SK-N-SH (cell line): Measurements from ENCODE around the gene BAIAP2L2. TPM values are rescaled to one million over a fixed set of nuclear protein-coding genes. Genes with fewer than 3 reads are reported as not detected.

Experiments used
- CTCF ChIA-PET: fragments of 300-600, 350-600 bp; formaldehyde crosslinking; extraction: SDS; loops from one replicate; lab custom pipeline; 2021; lab: Yijun Ruan, JAX
- POLR2A ChIA-PET: fragments of 350-600 bp; sonication (Branson Sonifier 250); formaldehyde crosslinking; extraction: SDS; loops from one replicate; lab custom pipeline; 2020; ENCODE audit warnings: antibody characterized with exemption, inconsistent platforms; lab: Yijun Ruan, JAX
- DNase-seq: peaks from one replicate; pipeline ENCODE4 v3.0.0; 2012
- H2AFZ ChIP-seq: fragments of 200-600 bp; sonication (generic); 2 replicates; pipeline ENCODE4 v1.8.1; 2016; ENCODE audit warnings: antibody characterized with exemption, mild to moderate bottlenecking, low read depth
- H3F3A ChIP-seq: fragments of 200-600 bp; sonication (generic); replicated peaks from 2 replicates; pipeline ENCODE3; 2016; ENCODE audit warnings: antibody characterized with exemption, mild to moderate bottlenecking; ENCODE audit not compliant: insufficient read depth
- H3K27ac ChIP-seq, 2 experiments: fragments of 200-500 bp in 1 of 2; fragments of 200-600 bp in 1 of 2; sonication (Bioruptor generic) in 1 of 2; sonication (generic), shearing (Covaris generic) in 1 of 2; 2 replicates each; pipeline versions ENCODE4 v1.5.1 to v1.6.1; 2014 to 2016; ENCODE audit warnings: low read depth in 2 of 2, inconsistent platforms in 1 of 2, low read length in 1 of 2, mild to moderate bottlenecking in 1 of 2, mixed read lengths in 1 of 2
- H3K27me3 ChIP-seq: fragments of 200-600 bp; sonication (generic), shearing (Covaris generic); 2 replicates; pipeline ENCODE4 v1.6.1; 2016; ENCODE audit warnings: mixed run types; ENCODE audit not compliant: insufficient read depth
- H3K36me3 ChIP-seq, 2 experiments: fragments of 200-500 bp in 1 of 2; fragments of 200-600 bp in 1 of 2; sonication (Bioruptor generic) in 1 of 2; sonication (generic) in 1 of 2; replicated peaks in 1 of 2; 2 replicates each; pipeline versions ENCODE3 to v1.5.1; 2014 to 2016; ENCODE audit warnings: low read length in 1 of 2, mild to moderate bottlenecking in 1 of 2; ENCODE audit not compliant: insufficient read depth in 2 of 2, control insufficient read depth in 1 of 2
- H3K4me1 ChIP-seq, 2 experiments: fragments of 200-500 bp in 1 of 2; fragments of 200-600 bp in 1 of 2; sonication (Bioruptor generic) in 1 of 2; sonication (generic), shearing (Covaris generic) in 1 of 2; 2 replicates each; pipeline versions ENCODE4 v1.5.1 to v1.6.1; 2014 to 2016; ENCODE audit warnings: low read depth in 1 of 2, low read length in 1 of 2, mixed run types in 1 of 2; ENCODE audit not compliant: insufficient read depth in 2 of 2, control insufficient read depth in 1 of 2
- H3K4me2 ChIP-seq: fragments of 200-600 bp; sonication (generic), shearing (Covaris generic); 2 replicates; pipeline ENCODE4 v1.6.1; 2017; ENCODE audit warnings: mixed run types
- H3K4me3 ChIP-seq, 2 experiments: fragments of 200-500 bp in 1 of 2; fragments of 200-600 bp in 1 of 2; sonication (Bioruptor generic) in 1 of 2; sonication (generic), shearing (Covaris generic) in 1 of 2; 2 replicates each; pipeline versions ENCODE4 v1.5.1 to v1.8.1; 2014 to 2016; ENCODE audit warnings: low read depth in 2 of 2, inconsistent platforms in 1 of 2, low read length in 1 of 2, mild to moderate bottlenecking in 1 of 2, mixed read lengths in 1 of 2, moderate library complexity in 1 of 2
- H3K79me2 ChIP-seq: fragments of 200-600 bp; sonication (generic); 2 replicates; pipeline ENCODE4 v1.8.1; 2017; ENCODE audit warnings: mild to moderate bottlenecking; ENCODE audit not compliant: insufficient read depth
- H3K9ac ChIP-seq: fragments of 200-600 bp; sonication (generic); 2 replicates; pipeline ENCODE4 v1.6.1; 2017; ENCODE audit warnings: mixed run types
- H3K9me2 ChIP-seq: fragments of 200-600 bp; sonication (generic); 2 replicates; pipeline ENCODE4 v1.6.1; 2017; ENCODE audit warnings: mixed run types
- H3K9me3 ChIP-seq: fragments of 200-600 bp; sonication (generic); 2 replicates; pipeline ENCODE4 v1.6.1; 2017; ENCODE audit warnings: mixed run types, mild to moderate bottlenecking, moderate library complexity
- H4K20me1 ChIP-seq: fragments of 200-600 bp; sonication (generic); 2 replicates; pipeline ENCODE4 v1.6.1; 2017; ENCODE audit warnings: mild to moderate bottlenecking, mixed run types; ENCODE audit not compliant: insufficient read depth
- CHD2 ChIP-seq: fragments of 150-350 bp; IDR thresholded peaks from 2 replicates; pipeline ENCODE4 v1.6.1; 2018; ENCODE audit warnings: low read length; ENCODE audit not compliant: partially characterized antibody
- CTCF ChIP-seq: fragments of 200-600 bp; sonication (generic); IDR thresholded peaks from 2 replicates; pipeline ENCODE4 v1.6.1; 2017; ENCODE audit warnings: antibody characterized with exemption, mild to moderate bottlenecking, moderate library complexity
- FOSL2 ChIP-seq: IDR thresholded peaks from 2 replicates; pipeline ENCODE4 v1.4.0; 2012; ENCODE audit warnings: low read depth, mild to moderate bottlenecking, moderate library complexity, borderline replicate concordance
- FOXM1 ChIP-seq: IDR thresholded peaks from 2 replicates; pipeline ENCODE4 v1.4.0; 2012; ENCODE audit warnings: low read depth, mild to moderate bottlenecking
- GABPA ChIP-seq: IDR thresholded peaks from 2 replicates; pipeline ENCODE4 v1.4.0; 2012; ENCODE audit warnings: low read depth, mild to moderate bottlenecking
- GATA2 ChIP-seq: sonication (generic); formaldehyde crosslinking; IDR thresholded peaks from 2 replicates; pipeline ENCODE4 v1.5.0; 2020; ENCODE audit warnings: mild to moderate bottlenecking, missing genetic modification reagents
- JUND ChIP-seq: IDR thresholded peaks from 2 replicates; pipeline ENCODE4 v1.4.0; 2012
- MAX ChIP-seq: IDR thresholded peaks from 2 replicates; pipeline ENCODE4 v1.4.0; 2012; ENCODE audit warnings: low read depth
- MXI1 ChIP-seq: IDR thresholded peaks from 2 replicates; pipeline ENCODE4 v1.6.1; 2012; ENCODE audit warnings: mild to moderate bottlenecking, low read depth, low read length, improper control_type of control experiment
- NFIC ChIP-seq: IDR thresholded peaks from 2 replicates; pipeline ENCODE4 v1.4.0; 2012; ENCODE audit warnings: borderline replicate concordance
- RAD21 ChIP-seq: IDR thresholded peaks from 2 replicates; pipeline ENCODE4 v1.6.1; 2012; ENCODE audit warnings: mild to moderate bottlenecking, low read length
- SMC3 ChIP-seq: IDR thresholded peaks from 2 replicates; pipeline ENCODE4 v1.6.1; 2012; ENCODE audit warnings: low read depth, low read length, improper control_type of control experiment
- TAF1 ChIP-seq: IDR thresholded peaks from 2 replicates; pipeline ENCODE4 v1.6.1; 2012; ENCODE audit warnings: low read depth, mild to moderate bottlenecking, low read length, moderate library complexity, borderline replicate concordance
- TCF12 ChIP-seq: IDR thresholded peaks from 2 replicates; pipeline ENCODE4 v1.4.0; 2012
- YY1 ChIP-seq: IDR thresholded peaks from 2 replicates; pipeline ENCODE4 v1.4.0; 2012; ENCODE audit warnings: low read depth, mild to moderate bottlenecking
- ZBTB33 ChIP-seq: IDR thresholded peaks from 2 replicates; pipeline ENCODE4 v1.4.0; 2012; ENCODE audit warnings: low read depth, borderline replicate concordance
- WGBS: methylation state at CpG from one replicate; pipeline ENCODE4 v1.1.6; 2017; ENCODE audit warnings: low lambda C conversion rate; 5-methylcytosine and 5-hydroxymethylcytosine counted together
- polyA plus RNA-seq, 3 experiments: library from polyadenylated mRNA; depleted of rRNA; stranded (reverse); fragments of >200 nt; gene quantifications; 2 replicates each; pipeline ENCODE4 v1.2.3, GENCODE V29; 2012

Gene BAIAP2L2
- polyA plus RNA-seq, 1 of the 3 experiments (the other 2 are of a cell fraction), result 0.16 TPM

- ChIA-PET POLR2A (no interaction called here), CTCF (interaction anchor here (3.8 kb wide), 1 partner anchor 11 kb away, joined by 17 read pairs; no protein-coding TSS in a partner anchor)
- no peak for DNase-seq
- H3K4me3 ChIP-seq, result no peak overlapping the region
- no peaks in the 10 kb centered on the region for H3K36me3 ChIP-seq
- no peaks in the 10 kb centered on the region for H3K4me1 ChIP-seq
- no peak overlapping the region for H3K27ac ChIP-seq
- no peaks in the 10 kb centered on the region for H3K9me3 ChIP-seq
- no peaks in the 10 kb centered on the region for H3K9me2 ChIP-seq
- WGBS, result 91% methylated on average over 11 of the region's 14 CpGs
- no peaks in the 10 kb centered on the region for H3K27me3 ChIP-seq
- no peak overlapping the region for H3K4me2 ChIP-seq
- TF ChIP-seq GATA2 (CRISPR knock-in tag), result no peak
- no peak for TF ChIP-seq MXI1
- no peak for TF ChIP-seq MAX
- no peak for TF ChIP-seq FOSL2
- no peak for TF ChIP-seq SMC3
- TF ChIP-seq JUND, result no peak
- no peak for TF ChIP-seq TAF1
- no peak for TF ChIP-seq FOXM1
- no peak for TF ChIP-seq GABPA
- no peak for TF ChIP-seq TCF12
- no peak for TF ChIP-seq CTCF
- TF ChIP-seq ZBTB33, result no peak
- TF ChIP-seq CHD2, result no peak
- no peak for TF ChIP-seq RAD21
- TF ChIP-seq YY1, result no peak
- TF ChIP-seq NFIC, result no peak
- no peak overlapping the region for H3K9ac ChIP-seq
- H2AFZ ChIP-seq, result no peak overlapping the region
- no peaks in the 10 kb centered on the region for H4K20me1 ChIP-seq
- H3K79me2 ChIP-seq, result no peaks in the 10 kb centered on the region
- H3F3A ChIP-seq, result no peaks in the 10 kb centered on the region
Observed at GRCh38 chr22:38125038-38125610, 14.6 kb upstream of the BAIAP2L2 start.
